ENCODE data around the gene C16orf74.
A peak's percentile ranks its signal among the peaks of the same experiment; 100 is the strongest.

The C16orf74 gene

GRCh38 chr16:85763616-85764015 is 12.7 kb upstream of the C16orf74 start:
- ATAC-seq (replicated peaks), result no peak
- H3K4me1 Mint-ChIP-seq, result peaks cover 21 to 38% of the 10 kb centered on the region in 2 donors
- peaks cover 0 to 5% of the 10 kb centered on the region in 2 donors for H3K36me3 Mint-ChIP-seq
- peaks cover 0 to 7% of the 10 kb centered on the region in 2 donors for H3K27me3 Mint-ChIP-seq
- no peak overlapping the region for H3K4me3 Mint-ChIP-seq
- H3K27ac Mint-ChIP-seq, result no peak overlapping the region
- no peak for DNase-seq
- H3K9me3 Mint-ChIP-seq, result peaks cover 0 to 2% of the 10 kb centered on the region in 2 donors

GRCh38 chr16:85762970-85763369 is 12.1 kb upstream of the C16orf74 start:
- H3K27ac Mint-ChIP-seq, result no peak overlapping the region
- peaks cover 0 to 2% of the 10 kb centered on the region in 2 donors for H3K9me3 Mint-ChIP-seq
- H3K27me3 Mint-ChIP-seq, result peaks cover 0 to 7% of the 10 kb centered on the region in 2 donors
- H3K4me1 Mint-ChIP-seq, result peaks cover 23 to 44% of the 10 kb centered on the region in 2 donors
- DNase-seq (no peak), ATAC-seq (replicated peaks) (no peak)
- H3K36me3 Mint-ChIP-seq, result peaks cover 0 to under 1% of the 10 kb centered on the region in 2 donors
- H3K4me3 Mint-ChIP-seq, result no peak overlapping the region

GRCh38 chr16:85761861-85762260 is 11.0 kb upstream of the C16orf74 start:
- Mint-ChIP-seq H3K27ac (no peak overlapping the region), H3K36me3 (no peaks in the 10 kb centered on the region), H3K4me1 (peaks cover 25 to 55% of the 10 kb centered on the region in 2 donors), H3K4me3 (no peak overlapping the region), H3K9me3 (peaks cover 0 to 2% of the 10 kb centered on the region in 2 donors), H3K27me3 (peaks cover 0 to 7% of the 10 kb centered on the region in 2 donors)
- DNase-seq, result no peak
- no peak for ATAC-seq (replicated peaks)

GRCh38 chr16:85759631-85760419 is 8.9 kb upstream of the C16orf74 start:
- no peaks in the 10 kb centered on the region for H3K27me3 Mint-ChIP-seq
- no peak for ATAC-seq (replicated peaks)
- H3K4me3 Mint-ChIP-seq, result no peak overlapping the region
- H3K36me3 Mint-ChIP-seq, result no peaks in the 10 kb centered on the region
- DNase-seq, result no peak
- H3K27ac Mint-ChIP-seq, result no peak overlapping the region
- peaks cover 0 to 2% of the 10 kb centered on the region in 2 donors for H3K9me3 Mint-ChIP-seq
- H3K4me1 Mint-ChIP-seq, result peaks cover 39 to 75% of the 10 kb centered on the region in 2 donors

GRCh38 chr16:85759136-85759535 is 8.2 kb upstream of the C16orf74 start:
- ATAC-seq (replicated peaks), result peak; percentile 33 to 52
- Mint-ChIP-seq H3K36me3 (no peaks in the 10 kb centered on the region), H3K27me3 (no peaks in the 10 kb centered on the region), H3K27ac (peak overlapping the region; percentile 15), H3K4me1 (peaks cover 46 to 82% of the 10 kb centered on the region in 2 donors), H3K4me3 (peak overlapping the region; percentile 2 to 48), H3K9me3 (peaks cover 0 to 2% of the 10 kb centered on the region in 2 donors)
- peak; percentile 60 for DNase-seq

GRCh38 chr16:85757341-85757822 is 6.5 kb upstream of the C16orf74 start:
- no peaks in the 10 kb centered on the region for H3K36me3 Mint-ChIP-seq
- H3K27me3 Mint-ChIP-seq, result no peaks in the 10 kb centered on the region
- DNase-seq (peak; percentile 44), ATAC-seq (replicated peaks) (peak; percentile 29 to 37)
- H3K27ac Mint-ChIP-seq, result peak overlapping the region; percentile 97
- H3K4me1 Mint-ChIP-seq, result peaks cover 63 to 88% of the 10 kb centered on the region in 2 donors
- peak overlapping the region in 1 of 2 donors; percentile 82 for H3K4me3 Mint-ChIP-seq
- H3K9me3 Mint-ChIP-seq, result peaks cover 0 to 2% of the 10 kb centered on the region in 2 donors

GRCh38 chr16:85755929-85756768 is 5.3 kb upstream of the C16orf74 start:
- peaks cover 69 to 90% of the 10 kb centered on the region in 2 donors for H3K4me1 Mint-ChIP-seq
- H3K4me3 Mint-ChIP-seq, result peak overlapping the region; percentile 78 to 82
- peaks cover 0 to 2% of the 10 kb centered on the region in 2 donors for H3K9me3 Mint-ChIP-seq
- peak; percentile 57 for DNase-seq
- H3K27ac Mint-ChIP-seq, result peak overlapping the region; percentile 97
- H3K36me3 Mint-ChIP-seq, result no peaks in the 10 kb centered on the region
- ATAC-seq (replicated peaks), result peak; percentile 71 to 75
- no peaks in the 10 kb centered on the region for H3K27me3 Mint-ChIP-seq

GRCh38 chr16:85754413-85754812 is 3.5 kb upstream of the C16orf74 start:
- ATAC-seq (replicated peaks), result peak; percentile 10 to 22
- H3K36me3 Mint-ChIP-seq, result no peaks in the 10 kb centered on the region

GRCh38 chr16:85753976-85754375 is 3.1 kb upstream of the C16orf74 start:
- Mint-ChIP-seq H3K4me3 (peak overlapping the region; percentile 76), H3K27ac (peak overlapping the region; percentile 87), H3K36me3 (no peaks in the 10 kb centered on the region), H3K9me3 (no peaks in the 10 kb centered on the region), H3K4me1 (peaks cover 66 to 86% of the 10 kb centered on the region in 2 donors), H3K27me3 (no peaks in the 10 kb centered on the region)
- no peak for DNase-seq
- ATAC-seq (replicated peaks), result no peak

More at GRCh38 chr16:85754413-85754812, 3.5 kb upstream of the C16orf74 start:
- Mint-ChIP-seq H3K4me1 (peaks cover 69 to 90% of the 10 kb centered on the region in 2 donors), H3K27me3 (no peaks in the 10 kb centered on the region), H3K4me3 (peak overlapping the region; percentile 76), H3K9me3 (peaks cover 0 to 2% of the 10 kb centered on the region in 2 donors), H3K27ac (peak overlapping the region; percentile 87)
- peak; percentile 60 for DNase-seq

- no peak for DNase-seq
- no peak for ATAC-seq (replicated peaks)
- H3K9me3 Mint-ChIP-seq, result no peaks in the 10 kb centered on the region
- H3K27ac Mint-ChIP-seq, result no peak overlapping the region
- no peaks in the 10 kb centered on the region for H3K36me3 Mint-ChIP-seq
- peaks cover 64 to 83% of the 10 kb centered on the region in 2 donors for H3K4me1 Mint-ChIP-seq
- no peaks in the 10 kb centered on the region for H3K27me3 Mint-ChIP-seq
- no peak overlapping the region for H3K4me3 Mint-ChIP-seq
Measured at GRCh38 chr16:85753559-85753958, 2.7 kb upstream of the C16orf74 start.

GRCh38 chr16:85752511-85753420 is 1.9 kb upstream of the C16orf74 start:
- H3K36me3 Mint-ChIP-seq, result no peaks in the 10 kb centered on the region
- H3K4me1 Mint-ChIP-seq, result peaks cover 65 to 82% of the 10 kb centered on the region in 2 donors
- H3K27ac Mint-ChIP-seq, result peak overlapping the region; percentile 79
- H3K27me3 Mint-ChIP-seq, result no peaks in the 10 kb centered on the region
- ATAC-seq (replicated peaks), result no peak
- no peaks in the 10 kb centered on the region for H3K9me3 Mint-ChIP-seq
- peak; percentile 27 for DNase-seq
- no peak overlapping the region for H3K4me3 Mint-ChIP-seq

GRCh38 chr16:85751698-85752501 is 1.0 kb upstream of the C16orf74 start:
- Mint-ChIP-seq H3K36me3 (no peaks in the 10 kb centered on the region), H3K4me3 (peak overlapping the region; percentile 33 to 53), H3K4me1 (peaks cover 66 to 82% of the 10 kb centered on the region in 2 donors), H3K27ac (peak overlapping the region; percentile 56), H3K9me3 (no peaks in the 10 kb centered on the region), H3K27me3 (no peaks in the 10 kb centered on the region)
- no peak for DNase-seq
- ATAC-seq (replicated peaks), result peak in 1 of 2 donors; percentile 5

All from stimulated activated naive B cell treated with anti-CD40 and anti-IgM and Interleukin-4, amounts not matched to agents 10 μg/mL and 1 μg/mL and 100 μg/mL, for 72 hours (primary cell).